Chondrocyte (in vitro differentiated cells): ENCODE measurements around the gene ADAM12. TPM values are rescaled to one million over a fixed set of nuclear protein-coding genes. Genes with fewer than 3 reads are reported as not detected.

ENCODE experiments used
- DNase-seq: peaks from one replicate; pipeline ENCODE4 v3.0.0; 2021; ENCODE audit warnings: mixed read lengths, low spot score
- H3K27ac Mint-ChIP-seq: one replicate; pipeline ENCODE4 v1.8.0; 2021; ENCODE audit warnings: mild to moderate bottlenecking, moderate library complexity, mixed read lengths; ENCODE audit not compliant: unreplicated experiment
- H3K27me3 Mint-ChIP-seq: 2 replicates; pipeline ENCODE4 v1.8.0; 2021; ENCODE audit warnings: low read depth, mixed read lengths
- H3K36me3 Mint-ChIP-seq: 2 replicates; pipeline ENCODE4 v1.8.0; 2021; ENCODE audit warnings: low read depth, mixed read lengths
- H3K4me1 Mint-ChIP-seq: 2 replicates; pipeline ENCODE4 v1.8.0; 2021; ENCODE audit warnings: low read depth, mild to moderate bottlenecking, mixed read lengths
- H3K4me3 Mint-ChIP-seq: one replicate; pipeline ENCODE4 v1.8.0; 2021; ENCODE audit warnings: mild to moderate bottlenecking, moderate library complexity, mixed read lengths; ENCODE audit not compliant: unreplicated experiment
- H3K9me3 Mint-ChIP-seq: 2 replicates; pipeline ENCODE4 v1.8.0; 2021; ENCODE audit warnings: low read depth, mixed read lengths
- CTCF ChIP-seq: fragments of 200-600 bp; sonication (generic); IDR thresholded peaks from 2 replicates; pipeline ENCODE4 v1.5.0; 2021; ENCODE audit warnings: antibody characterized with exemption, mild to moderate bottlenecking, moderate library complexity
- total RNA-seq: library from RNA; stranded (reverse); gene quantifications from 3 replicates; pipeline ENCODE4 v1.2.1, GENCODE V29; 2021

The ADAM12 gene
- total RNA-seq, 1 donor from 2014 or later: 175 TPM

GRCh38 chr10:126171555-126171954 is 216.7 kb downstream of the ADAM12 start:
- Mint-ChIP-seq H3K36me3 (peaks cover 2% of the 10 kb centered on the region), H3K27me3 (no peaks in the 10 kb centered on the region), H3K9me3 (no peaks in the 10 kb centered on the region), H3K4me3 (peak overlapping the region; percentile 5), H3K27ac (peak overlapping the region; percentile 94), H3K4me1 (peaks cover 61% of the 10 kb centered on the region)
- DNase-seq: no peak
- no peak for TF ChIP-seq CTCF

GRCh38 chr10:126170776-126171175 is 217.5 kb downstream of the ADAM12 start:
- Mint-ChIP-seq H3K36me3 (no peaks in the 10 kb centered on the region), H3K27me3 (no peaks in the 10 kb centered on the region), H3K9me3 (no peaks in the 10 kb centered on the region), H3K4me1 (peaks cover 54% of the 10 kb centered on the region), H3K27ac (peak overlapping the region; percentile 94), H3K4me3 (no peak overlapping the region)
- no peak for TF ChIP-seq CTCF
- no peak for DNase-seq

- Mint-ChIP-seq H3K27me3 (no peaks in the 10 kb centered on the region), H3K36me3 (no peaks in the 10 kb centered on the region), H3K4me3 (no peak overlapping the region), H3K4me1 (peaks cover 49% of the 10 kb centered on the region), H3K27ac (peak overlapping the region; percentile 94), H3K9me3 (no peaks in the 10 kb centered on the region)
- TF ChIP-seq CTCF: no peak
- DNase-seq: no peak
Observed at GRCh38 chr10:126170371-126170770, 217.9 kb downstream of the ADAM12 start.

GRCh38 chr10:126169899-126170298 is 218.4 kb downstream of the ADAM12 start:
- Mint-ChIP-seq H3K27me3 (no peaks in the 10 kb centered on the region), H3K4me3 (no peak overlapping the region), H3K36me3 (no peaks in the 10 kb centered on the region), H3K4me1 (peaks cover 45% of the 10 kb centered on the region), H3K9me3 (no peaks in the 10 kb centered on the region), H3K27ac (peak overlapping the region; percentile 94)
- DNase-seq: no peak
- no peak for TF ChIP-seq CTCF

- Mint-ChIP-seq H3K9me3 (peaks cover 7% of the 10 kb centered on the region), H3K4me3 (no peak overlapping the region), H3K27me3 (no peaks in the 10 kb centered on the region), H3K36me3 (peaks cover 6% of the 10 kb centered on the region), H3K27ac (no peak overlapping the region), H3K4me1 (peaks cover 23% of the 10 kb centered on the region)
- no peak for TF ChIP-seq CTCF
- no peak for DNase-seq
Observed at GRCh38 chr10:126166797-126167196, 221.5 kb downstream of the ADAM12 start.
